PC-3 (cell line): ENCODE results near the gene MSL2. TPM values are rescaled to one million over a fixed set of nuclear protein-coding genes. Genes with fewer than 3 reads are reported as not detected.

ENCODE experiments used
- ATAC-seq: fragments of 200-7000 bp; cut with Tn5 transposase; 2 replicates; pipeline ENCODE4 v1.9.1; 2020; ENCODE audit warnings: mild to moderate bottlenecking, moderate library complexity
- BruUV-seq: library from RNA; stranded (reverse); fragments of 400-500 nt; replicated peaks from 2 replicates; lab custom pipeline; 2021; lab: Mats Ljungman, UMichigan
- CTCF ChIA-PET: fragments of 300-600 bp; sonication (Branson Sonifier 250); formaldehyde crosslinking; loops from one replicate; lab custom pipeline; 2022; ENCODE audit warnings: antibody characterized with exemption; lab: Charles Lee
- POLR2A ChIA-PET: fragments of 300-600 bp; sonication (Branson Sonifier 250); formaldehyde crosslinking; loops from one replicate; lab custom pipeline; 2022; ENCODE audit warnings: antibody characterized with exemption; ENCODE audit not compliant: unreplicated experiment; lab: Charles Lee
- DNase-seq: peaks from one replicate; pipeline ENCODE4 v3.0.0-alpha.2; 2015
- H2AFZ ChIP-seq: fragments of 300-600 bp; sonication (generic); 2 replicates; pipeline ENCODE4 v1.6.0; 2016; ENCODE audit warnings: antibody characterized with exemption, low read length
- H3F3A ChIP-seq: fragments of 300-600 bp; sonication (generic); one replicate; pipeline ENCODE4 v1.6.0; 2017; ENCODE audit warnings: antibody characterized with exemption, low read length, control low read depth, mild to moderate bottlenecking; ENCODE audit not compliant: unreplicated experiment
- H3K27ac ChIP-seq: fragments of 300-600 bp; sonication (generic); 2 replicates; pipeline ENCODE4 v1.5.1; 2016; ENCODE audit warnings: mild to moderate bottlenecking, low read length
- H3K27me3 ChIP-seq: fragments of 300-600 bp; sonication (generic); 2 replicates; pipeline ENCODE4 v1.6.1; 2016; ENCODE audit warnings: low read length, mixed read lengths
- H3K36me3 ChIP-seq: fragments of 300-600 bp; sonication (generic); 2 replicates; pipeline ENCODE4 v1.6.1; 2016; ENCODE audit warnings: low read depth, mixed run types, low read length, mixed read lengths
- H3K4me1 ChIP-seq: fragments of 300-600 bp; sonication (generic); 2 replicates; pipeline ENCODE4 v1.5.1; 2016; ENCODE audit warnings: low read length; ENCODE audit not compliant: insufficient read depth
- H3K4me2 ChIP-seq: fragments of 300-600 bp; sonication (generic); 2 replicates; pipeline ENCODE4 v1.6.0; 2016; ENCODE audit warnings: low read length
- H3K4me3 ChIP-seq: fragments of 300-600 bp; sonication (generic); 2 replicates; pipeline ENCODE4 v1.5.1; 2016; ENCODE audit warnings: mild to moderate bottlenecking, low read length, mixed read lengths
- H3K79me2 ChIP-seq: fragments of 300-600 bp; sonication (generic); 2 replicates; pipeline ENCODE4 v1.6.1; 2017; ENCODE audit warnings: low read length, mixed read lengths
- H3K9ac ChIP-seq: fragments of 300-600 bp; sonication (generic); 2 replicates; pipeline ENCODE4 v1.6.0; 2016; ENCODE audit warnings: mild to moderate bottlenecking, low read length
- H3K9me2 ChIP-seq: fragments of 300-600 bp; sonication (generic); replicated peaks from 2 replicates; pipeline ENCODE4 v1.6.1; 2016; ENCODE audit warnings: mixed run types, low read length, mixed read lengths
- H3K9me3 ChIP-seq: fragments of 300-600 bp; sonication (generic); 2 replicates; pipeline ENCODE4 v1.6.1; 2016; ENCODE audit warnings: low read length, mixed read lengths
- H4K20me1 ChIP-seq: fragments of 300-600 bp; sonication (generic); 2 replicates; pipeline ENCODE4 v1.6.1; 2016; ENCODE audit warnings: low read length, mixed read lengths
- EZH2 ChIP-seq: fragments of 300-600 bp; sonication (generic); IDR thresholded peaks from one replicate; pipeline ENCODE4 v1.6.1; 2017; ENCODE audit warnings: antibody characterized with exemption, mild to moderate bottlenecking, low read length; ENCODE audit not compliant: unreplicated experiment
- EZH2phosphoT487 ChIP-seq: fragments of 300-600 bp; sonication (generic); IDR thresholded peaks from 2 replicates; pipeline ENCODE4 v1.6.1; 2018; ENCODE audit warnings: mild to moderate bottlenecking, antibody characterized with exemption, low read length, borderline replicate concordance
- intact Hi-C: fragments of 100-400 bp; cut with micrococcal nuclease; formaldehyde crosslinking; loops from 2 replicates; pipeline ENCODE4 v1.9.0; 2023
- total RNA-seq: library from RNA; depleted of rRNA; stranded (reverse); fragments of >200 nt; gene quantifications from 2 replicates; pipeline ENCODE4 v1.2.3, GENCODE V29; 2014
- TF ChIP-seq, protein P1 (sequence below): fragments of 300-600 bp; sonication (generic); conservative IDR thresholded peaks from 2 replicates; pipeline ENCODE4 v1.5.1; 2017; ENCODE audit warnings: antibody characterized with exemption, low read depth, mild to moderate bottlenecking, low read length

Gene MSL2
- total RNA-seq, 1 experiment from 2014 or later: 7.9 TPM

DNA sequence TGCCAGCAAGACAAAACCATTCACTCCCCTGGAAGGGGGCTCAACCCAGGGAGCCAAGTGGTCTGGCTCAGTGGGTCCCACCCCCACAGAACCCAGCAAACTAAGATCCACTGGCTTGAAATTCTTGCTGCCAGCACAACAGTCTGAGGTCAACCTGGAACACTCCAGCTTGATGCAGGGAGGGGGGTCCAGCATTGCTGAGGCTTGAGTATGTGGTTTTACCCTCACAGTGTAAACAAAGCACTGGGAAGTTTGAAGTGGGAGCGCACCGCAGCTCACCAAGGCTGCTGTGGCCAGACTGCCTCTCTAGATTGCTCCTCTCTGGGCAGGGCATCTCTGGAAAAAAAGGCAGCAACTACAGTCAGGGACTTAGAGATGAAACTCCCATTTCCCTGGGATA, 81.7 kb downstream of the MSL2 start:
- no TSS peak for BruUV-seq
- H2AFZ ChIP-seq: no peak overlapping the region
- CTCF ChIA-PET: no interaction called here
- POLR2A ChIA-PET: no interaction called here
- ATAC-seq: no peak
- no peak overlapping the region for H3K9ac ChIP-seq
- H3K9me2 ChIP-seq: no peaks in the 10 kb centered on the region
- H3K4me3 ChIP-seq: no peak overlapping the region
- no peak overlapping the region for H3K27ac ChIP-seq
- H3K9me3 ChIP-seq: no peaks in the 10 kb centered on the region
- intact Hi-C loops: no loop called here
- TF ChIP-seq, protein P1, sequence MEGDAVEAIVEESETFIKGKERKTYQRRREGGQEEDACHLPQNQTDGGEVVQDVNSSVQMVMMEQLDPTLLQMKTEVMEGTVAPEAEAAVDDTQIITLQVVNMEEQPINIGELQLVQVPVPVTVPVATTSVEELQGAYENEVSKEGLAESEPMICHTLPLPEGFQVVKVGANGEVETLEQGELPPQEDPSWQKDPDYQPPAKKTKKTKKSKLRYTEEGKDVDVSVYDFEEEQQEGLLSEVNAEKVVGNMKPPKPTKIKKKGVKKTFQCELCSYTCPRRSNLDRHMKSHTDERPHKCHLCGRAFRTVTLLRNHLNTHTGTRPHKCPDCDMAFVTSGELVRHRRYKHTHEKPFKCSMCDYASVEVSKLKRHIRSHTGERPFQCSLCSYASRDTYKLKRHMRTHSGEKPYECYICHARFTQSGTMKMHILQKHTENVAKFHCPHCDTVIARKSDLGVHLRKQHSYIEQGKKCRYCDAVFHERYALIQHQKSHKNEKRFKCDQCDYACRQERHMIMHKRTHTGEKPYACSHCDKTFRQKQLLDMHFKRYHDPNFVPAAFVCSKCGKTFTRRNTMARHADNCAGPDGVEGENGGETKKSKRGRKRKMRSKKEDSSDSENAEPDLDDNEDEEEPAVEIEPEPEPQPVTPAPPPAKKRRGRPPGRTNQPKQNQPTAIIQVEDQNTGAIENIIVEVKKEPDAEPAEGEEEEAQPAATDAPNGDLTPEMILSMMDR: no peak
- no peak for TF ChIP-seq EZH2phosphoT487
- no peaks in the 10 kb centered on the region for H3K79me2 ChIP-seq
- H3K36me3 ChIP-seq: no peaks in the 10 kb centered on the region
- H4K20me1 ChIP-seq: no peaks in the 10 kb centered on the region
- no peak for DNase-seq
- no peaks in the 10 kb centered on the region for H3K4me1 ChIP-seq
- no peak overlapping the region for H3K4me2 ChIP-seq
- no peaks in the 10 kb centered on the region for H3F3A ChIP-seq
- H3K27me3 ChIP-seq: no peaks in the 10 kb centered on the region

DNA sequence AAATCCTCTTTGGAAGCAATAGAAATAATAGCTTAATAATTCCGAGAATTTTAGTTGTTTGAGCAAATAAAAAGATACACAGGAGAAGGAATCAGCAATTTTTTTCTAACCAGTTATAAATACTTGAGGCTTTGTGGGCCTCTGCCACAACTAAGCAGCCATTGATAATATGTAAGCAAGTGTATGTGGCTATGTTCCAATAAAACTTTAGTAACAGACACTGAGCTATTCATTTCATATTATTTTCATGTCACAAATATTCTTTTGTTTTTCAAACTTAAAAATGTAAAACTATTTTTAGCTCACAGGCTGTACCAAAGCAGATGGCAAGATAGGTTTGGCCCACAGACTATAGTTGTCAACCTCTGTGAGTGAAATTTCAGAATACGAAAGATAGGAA, 85.7 kb downstream of the MSL2 start:
- intact Hi-C loops: no loop called here
- Histone ChIP-seq H3K4me1 (no peaks in the 10 kb centered on the region), H3K79me2 (no peaks in the 10 kb centered on the region), H3K27me3 (no peaks in the 10 kb centered on the region), H3K9me2 (no peaks in the 10 kb centered on the region), H3K9me3 (no peaks in the 10 kb centered on the region), H3K4me3 (no peak overlapping the region), H2AFZ (no peak overlapping the region), H3K9ac (no peak overlapping the region), H3K27ac (no peak overlapping the region), H3F3A (no peaks in the 10 kb centered on the region), H3K36me3 (no peaks in the 10 kb centered on the region), H4K20me1 (no peaks in the 10 kb centered on the region), H3K4me2 (no peak overlapping the region)
- CTCF ChIA-PET: no interaction called here
- POLR2A ChIA-PET: no interaction called here
- BruUV-seq: no TSS peak
- no peak for ATAC-seq
- TF ChIP-seq EZH2: no peak
- TF ChIP-seq, protein P1: no peak
- TF ChIP-seq EZH2phosphoT487: no peak
- no peak for DNase-seq

DNA sequence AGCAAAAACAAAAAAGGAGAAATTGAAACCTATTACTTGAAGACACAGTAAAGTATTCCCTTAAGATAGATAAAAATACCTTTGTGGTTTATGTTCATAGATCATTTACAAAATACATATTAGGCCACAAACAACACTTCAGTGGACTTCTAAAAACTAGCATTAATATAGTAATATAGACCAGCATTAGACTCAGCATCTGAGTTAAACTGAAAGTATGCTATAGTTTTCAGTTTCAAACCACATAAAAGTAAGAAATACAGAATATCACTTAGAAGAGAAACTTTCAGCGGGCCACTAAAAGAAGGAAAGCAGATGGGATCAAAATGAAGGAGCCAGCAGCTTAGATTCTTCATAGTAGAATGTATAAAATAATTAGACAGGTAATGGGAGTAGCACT, 86.6 kb downstream of the MSL2 start:
- no peaks in the 10 kb centered on the region for H3K79me2 ChIP-seq
- ChIA-PET POLR2A (no interaction called here), CTCF (no interaction called here)
- intact Hi-C loops: no loop called here
- no peak overlapping the region for H3K27ac ChIP-seq
- H3K9me3 ChIP-seq: no peaks in the 10 kb centered on the region
- no peak overlapping the region for H2AFZ ChIP-seq
- H3K4me3 ChIP-seq: no peak overlapping the region
- no peaks in the 10 kb centered on the region for H4K20me1 ChIP-seq
- no peak for ATAC-seq
- no peaks in the 10 kb centered on the region for H3K4me1 ChIP-seq
- H3K36me3 ChIP-seq: no peaks in the 10 kb centered on the region
- BruUV-seq: no TSS peak
- no peak overlapping the region for H3K9ac ChIP-seq
- no peaks in the 10 kb centered on the region for H3F3A ChIP-seq
- no peak for DNase-seq
- H3K27me3 ChIP-seq: no peaks in the 10 kb centered on the region
- no peak overlapping the region for H3K4me2 ChIP-seq
- no peaks in the 10 kb centered on the region for H3K9me2 ChIP-seq
- TF ChIP-seq, protein P1: no peak
- TF ChIP-seq EZH2 (no peak), EZH2phosphoT487 (no peak)
